GM12878 (cell line): ENCODE results near the gene ARRDC1. TPM values are rescaled to one million over a fixed set of nuclear protein-coding genes. Genes with fewer than 3 reads are reported as not detected.
A peak's percentile ranks its signal among the peaks of the same experiment; 100 is the strongest.

Experiments
- ATAC-seq: fragments of 200-7000 bp; cut with Tn5 transposase; 3 replicates; pipeline ENCODE4 v1.9.1; 2020; ENCODE audit warnings: mild to moderate bottlenecking, moderate library complexity
- BruUV-seq: library from RNA; stranded (reverse); fragments of 400-500 nt; replicated peaks from 2 replicates; lab custom pipeline; 2021; lab: Mats Ljungman, UMichigan
- CTCF ChIA-PET: fragments of 300-600 bp; sonication (Branson Sonifier 250); formaldehyde crosslinking; extraction: SDS; loops from one replicate; lab custom pipeline; 2021; ENCODE audit warnings: inconsistent platforms; lab: Yijun Ruan, JAX
- POLR2A ChIA-PET: fragments of 350-600 bp; formaldehyde crosslinking; extraction: SDS; loops from one replicate; lab custom pipeline; 2021; ENCODE audit warnings: inconsistent platforms; lab: Charles Lee
- RAD21 ChIA-PET: fragments of 300-600 bp; sonication (Branson Sonifier 250); formaldehyde crosslinking; loops from one replicate; lab custom pipeline; 2023; ENCODE audit warnings: antibody characterized with exemption; ENCODE audit not compliant: unreplicated experiment; lab: Charles Lee
- SMC1A ChIA-PET: fragments of 300-600 bp; sonication (Branson Sonifier 250); formaldehyde crosslinking; loops from one replicate; lab custom pipeline; 2023; ENCODE audit not compliant: unreplicated experiment, uncharacterized antibody; lab: Charles Lee
- DNase-seq: peaks from one replicate; pipeline ENCODE4 v3.0.0-alpha.2; 2011; ENCODE audit warnings: low read depth, low spot score
- FAIRE-seq: peaks from 3 replicates; lab custom pipeline; 2011; peaks lifted over from hg19 to GRCh38; lab: Jason Lieb, UNC
- H2AFZ ChIP-seq: 2 replicates; pipeline ENCODE4 v1.6.0; 2011; ENCODE audit warnings: low read depth, low read length, control low read depth; ENCODE audit not compliant: control insufficient read depth
- H3K27ac ChIP-seq: 2 replicates; pipeline ENCODE4 v1.5.1; 2011; ENCODE audit warnings: control low read depth; ENCODE audit not compliant: control insufficient read depth, insufficient read depth
- H3K27me3 ChIP-seq, 2 experiments: replicated peaks in 1 of 2; 2 replicates each; pipeline versions ENCODE4 v1.6.0 to v1.6.1; 2011; ENCODE audit warnings: low read length in 1 of 2; ENCODE audit not compliant: control insufficient read depth in 2 of 2, insufficient read depth in 2 of 2
- H3K36me3 ChIP-seq, 2 experiments: 2 replicates each; pipeline ENCODE4 v1.5.1; 2011; ENCODE audit warnings: low read length in 1 of 2; ENCODE audit not compliant: control insufficient read depth in 2 of 2, insufficient read depth in 2 of 2
- H3K4me1 ChIP-seq: 2 replicates; pipeline ENCODE4 v1.6.1; 2011; ENCODE audit warnings: mild to moderate bottlenecking, low read length, moderate library complexity, mixed read lengths; ENCODE audit not compliant: control insufficient read depth, insufficient read depth
- H3K4me2 ChIP-seq: 2 replicates; pipeline ENCODE4 v1.6.0; 2011; ENCODE audit warnings: control low read depth; ENCODE audit not compliant: control insufficient read depth, insufficient read depth
- H3K4me3 ChIP-seq: fragments of 200-600 bp; sonication (generic); 2 replicates; pipeline ENCODE4 v1.5.1; 2016
- H3K79me2 ChIP-seq: 2 replicates; pipeline ENCODE4 v1.6.0; 2011; ENCODE audit warnings: low read length; ENCODE audit not compliant: control insufficient read depth, insufficient read depth
- H3K9ac ChIP-seq: 2 replicates; pipeline ENCODE4 v1.8.0; 2011; ENCODE audit warnings: low read length, control low read depth, mixed read lengths; ENCODE audit not compliant: control insufficient read depth, insufficient read depth
- H3K9me3 ChIP-seq: replicated peaks from 3 replicates; pipeline ENCODE4 v1.5.1; 2011; ENCODE audit warnings: mild to moderate bottlenecking, low read length; ENCODE audit not compliant: control insufficient read depth, insufficient read depth
- H4K20me1 ChIP-seq: 2 replicates; pipeline ENCODE4 v1.6.0; 2011; ENCODE audit not compliant: control insufficient read depth, insufficient read depth
- CBFB ChIP-seq: IDR thresholded peaks from 2 replicates; pipeline ENCODE4 v1.6.1; 2016; ENCODE audit warnings: antibody characterized with exemption, low read depth
- KLF5 ChIP-seq: fragments of 450-650 bp; IDR thresholded peaks from 2 replicates; pipeline ENCODE4 v1.6.1; 2014; ENCODE audit warnings: mild to moderate bottlenecking; ENCODE audit not compliant: partially characterized antibody
- NFXL1 ChIP-seq: fragments of 450-650 bp; IDR thresholded peaks from 2 replicates; pipeline ENCODE4 v1.6.1; 2017; ENCODE audit warnings: antibody characterized with exemption, mild to moderate bottlenecking, borderline replicate concordance
- NR2C2 ChIP-seq: IDR thresholded peaks from 2 replicates; pipeline ENCODE4 v1.6.1; 2011; ENCODE audit warnings: borderline replicate concordance, low read depth; ENCODE audit not compliant: control insufficient read depth, insufficient read length
- PAX5 ChIP-seq: IDR thresholded peaks from 2 replicates; pipeline ENCODE4 v1.6.1; 2011; ENCODE audit warnings: low read depth, low read length, borderline replicate concordance
- POU2F2 ChIP-seq: IDR thresholded peaks from 3 replicates; pipeline ENCODE4 v1.6.1; 2011; ENCODE audit warnings: low read depth, mild to moderate bottlenecking, low read length, borderline replicate concordance
- RBBP5 ChIP-seq: fragments of 200-600 bp; sonication (generic); conservative IDR thresholded peaks from 2 replicates; pipeline ENCODE4 v1.6.1; 2016
- RFX5 ChIP-seq: IDR thresholded peaks from 2 replicates; pipeline ENCODE4 v1.6.1; 2011; ENCODE audit warnings: low read depth, low read length, improper control_type of control experiment
- RUNX3 ChIP-seq: IDR thresholded peaks from 2 replicates; pipeline ENCODE4 v1.6.1; 2012; ENCODE audit warnings: low read length, inconsistent platforms
- SIX5 ChIP-seq: IDR thresholded peaks from 2 replicates; pipeline ENCODE4 v1.6.1; 2011; ENCODE audit warnings: mild to moderate bottlenecking, low read depth, low read length, moderate library complexity; ENCODE audit not compliant: severe bottlenecking
- ZNF217 ChIP-seq: fragments of 450-650 bp; IDR thresholded peaks from 2 replicates; pipeline ENCODE4 v1.6.1; 2017; ENCODE audit warnings: antibody characterized with exemption, mild to moderate bottlenecking
- ZNF274 ChIP-seq: IDR thresholded peaks from one replicate; pipeline ENCODE4 v1.8.0; 2011; ENCODE audit not compliant: insufficient read length, insufficient read depth
- WGBS: methylation state at CpG from one replicate; pipeline ENCODE4 v1.1.6; 2016; ENCODE audit warnings: low lambda C conversion rate; ENCODE audit not compliant: insufficient replicate concordance, insufficient coverage; ENCODE audit errors: missing lambda C conversion rate; 5-methylcytosine and 5-hydroxymethylcytosine counted together
- in situ Hi-C: fragments of 300-500 bp; cut with MboI; formaldehyde crosslinking; loops from 9 replicates; pipeline ENCODE4 v1.14.3; 2018; ENCODE audit warnings: mixed read lengths
- intact Hi-C: fragments of 100-400 bp; cut with micrococcal nuclease; formaldehyde crosslinking; loops from one replicate; pipeline ENCODE4 v1.14.2; 2022; ENCODE audit not compliant: unreplicated experiment
- polyA plus RNA-seq, 11 experiments: library from polyadenylated mRNA; depleted of rRNA in 4 of 11; unstranded in 6 of 11; stranded (reverse) in 5 of 11; fragments of >200 nt; fragmentation: Nextera tagmentation in 4 of 11; fragmentation: Illumina TruSeq in 1 of 11; extraction: Ambion mirVana in 4 of 11; extraction: Trizol in 1 of 11; gene quantifications; 1 replicate in 1 of 11; 2 replicates in 10 of 11; pipeline versions ENCODE4 v1.2.1 to v1.2.3, GENCODE V29; 2011 to 2016; ENCODE audit warnings: inconsistent platforms in 2 of 11, missing spikeins in 2 of 11, low read depth in 1 of 11
- total RNA-seq, 4 experiments: library from RNA; depleted of rRNA in 3 of 4; stranded (reverse); fragments of >200 nt in 3 of 4; fragmentation: Illumina TruSeq in 1 of 4; extraction: Trizol in 1 of 4; gene quantifications; 2 replicates each; pipeline versions ENCODE4 v1.2.1 to v1.2.3, GENCODE V29; 2013 to 2021
- TF ChIP-seq, protein P1 (sequence below): fragments of 450-650 bp; IDR thresholded peaks from 2 replicates; pipeline ENCODE4 v1.6.1; 2017; ENCODE audit warnings: mild to moderate bottlenecking, moderate library complexity
- TF ChIP-seq, protein P2 (sequence below): fragments of 450-650 bp; IDR thresholded peaks from 2 replicates; pipeline ENCODE4 v1.6.1; 2017; ENCODE audit warnings: antibody characterized with exemption, mild to moderate bottlenecking, moderate library complexity

The ARRDC1 gene
- total and polyA plus RNA-seq, 10 of the 15 experiments (the other 5 are each of a cell fraction or from before 2014, with no cell fraction given) = 0.23 to 34.4 (median 20.9) TPM

DNA sequence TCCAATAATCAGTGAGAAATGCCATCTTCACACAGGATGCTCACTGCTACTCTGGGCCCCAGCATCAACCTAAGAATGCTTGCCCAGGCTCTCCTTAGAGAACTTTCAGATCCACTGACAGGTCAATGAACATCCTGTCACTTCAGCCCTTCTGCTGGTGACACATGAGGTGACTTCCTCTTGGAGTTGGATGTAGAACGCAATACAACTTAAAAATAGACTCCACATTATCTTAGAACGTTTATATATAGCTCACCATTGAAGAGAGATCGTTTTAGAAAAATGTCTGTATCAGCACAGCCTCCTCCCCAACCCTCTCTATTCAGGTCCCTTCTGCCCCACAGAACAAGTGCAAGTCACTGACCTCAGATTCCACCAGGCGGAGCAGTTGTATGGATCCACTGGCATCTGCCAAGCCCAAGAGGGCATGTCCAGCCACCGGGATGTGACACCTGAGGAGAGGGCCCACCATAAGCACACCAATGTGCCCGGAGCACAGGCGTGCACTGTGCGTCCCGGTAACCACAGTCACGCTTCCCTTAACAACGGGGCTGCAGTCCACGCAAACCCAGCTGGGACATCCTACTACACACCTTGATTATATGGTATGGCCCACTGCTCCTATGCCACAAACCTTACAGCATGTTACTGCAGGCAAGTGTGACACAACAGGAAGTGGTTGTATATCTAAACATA lies 29.6 kb upstream of the ARRDC1 start (continued):
- TF ChIP-seq ZNF274 = no peak
- TF ChIP-seq, protein P1, sequence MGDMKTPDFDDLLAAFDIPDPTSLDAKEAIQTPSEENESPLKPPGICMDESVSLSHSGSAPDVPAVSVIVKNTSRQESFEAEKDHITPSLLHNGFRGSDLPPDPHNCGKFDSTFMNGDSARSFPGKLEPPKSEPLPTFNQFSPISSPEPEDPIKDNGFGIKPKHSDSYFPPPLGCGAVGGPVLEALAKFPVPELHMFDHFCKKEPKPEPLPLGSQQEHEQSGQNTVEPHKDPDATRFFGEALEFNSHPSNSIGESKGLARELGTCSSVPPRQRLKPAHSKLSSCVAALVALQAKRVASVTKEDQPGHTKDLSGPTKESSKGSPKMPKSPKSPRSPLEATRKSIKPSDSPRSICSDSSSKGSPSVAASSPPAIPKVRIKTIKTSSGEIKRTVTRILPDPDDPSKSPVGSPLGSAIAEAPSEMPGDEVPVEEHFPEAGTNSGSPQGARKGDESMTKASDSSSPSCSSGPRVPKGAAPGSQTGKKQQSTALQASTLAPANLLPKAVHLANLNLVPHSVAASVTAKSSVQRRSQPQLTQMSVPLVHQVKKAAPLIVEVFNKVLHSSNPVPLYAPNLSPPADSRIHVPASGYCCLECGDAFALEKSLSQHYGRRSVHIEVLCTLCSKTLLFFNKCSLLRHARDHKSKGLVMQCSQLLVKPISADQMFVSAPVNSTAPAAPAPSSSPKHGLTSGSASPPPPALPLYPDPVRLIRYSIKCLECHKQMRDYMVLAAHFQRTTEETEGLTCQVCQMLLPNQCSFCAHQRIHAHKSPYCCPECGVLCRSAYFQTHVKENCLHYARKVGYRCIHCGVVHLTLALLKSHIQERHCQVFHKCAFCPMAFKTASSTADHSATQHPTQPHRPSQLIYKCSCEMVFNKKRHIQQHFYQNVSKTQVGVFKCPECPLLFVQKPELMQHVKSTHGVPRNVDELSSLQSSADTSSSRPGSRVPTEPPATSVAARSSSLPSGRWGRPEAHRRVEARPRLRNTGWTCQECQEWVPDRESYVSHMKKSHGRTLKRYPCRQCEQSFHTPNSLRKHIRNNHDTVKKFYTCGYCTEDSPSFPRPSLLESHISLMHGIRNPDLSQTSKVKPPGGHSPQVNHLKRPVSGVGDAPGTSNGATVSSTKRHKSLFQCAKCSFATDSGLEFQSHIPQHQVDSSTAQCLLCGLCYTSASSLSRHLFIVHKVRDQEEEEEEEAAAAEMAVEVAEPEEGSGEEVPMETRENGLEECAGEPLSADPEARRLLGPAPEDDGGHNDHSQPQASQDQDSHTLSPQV = no peak
- TF ChIP-seq, all 136 proteins: peak for 12

DNA sequence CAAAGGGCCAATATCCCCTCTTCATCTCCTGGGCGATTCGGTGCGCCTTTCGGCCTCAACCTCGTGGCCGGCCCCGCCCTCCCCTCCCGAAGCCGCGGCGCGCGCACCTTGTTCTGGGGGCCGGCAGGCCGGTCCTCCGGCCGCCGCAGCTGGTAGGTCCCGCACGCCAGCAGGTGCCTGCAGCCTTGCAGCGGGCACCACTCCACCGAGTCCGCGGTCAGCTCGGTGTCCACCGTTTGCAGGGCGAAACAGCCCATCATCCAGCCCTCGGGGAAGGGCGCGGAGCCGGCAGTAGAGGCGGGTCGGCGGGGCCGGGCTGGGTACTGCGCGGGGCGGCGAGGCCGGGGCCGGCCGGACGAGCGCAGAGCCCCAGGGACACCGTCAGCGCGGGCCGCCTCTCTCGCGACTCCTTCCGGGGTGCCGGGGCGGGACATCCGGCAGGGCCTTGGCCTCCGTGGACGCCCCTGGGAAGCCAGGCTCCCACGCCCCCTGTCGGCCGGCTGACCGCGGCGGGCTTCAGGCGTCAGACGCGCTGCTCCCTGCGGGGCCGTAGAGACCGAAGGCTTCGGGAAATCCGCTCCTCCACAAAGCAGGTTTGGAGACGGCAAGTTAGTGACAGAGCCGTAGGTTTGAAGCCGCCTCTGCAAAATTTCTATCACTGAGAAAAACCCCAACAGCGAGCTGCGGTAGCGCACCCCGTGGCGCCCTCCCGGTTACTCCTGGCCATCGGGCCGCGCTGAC lies 26.8 kb upstream of the ARRDC1 start, which contains the start of gene DPH7:
TSS of gene DPH7 (minus strand) at position 408 of the 741 bp plus-strand sequence. CDS start at position 260, 148 bp downstream.
- ChIA-PET SMC1A (no interaction called here), CTCF (interaction anchor here (0.6 to 2.4 kb wide), 11 partner anchors 8 to 446 kb away, joined by 3 to 9 read pairs (median 4); partner anchors contain the start of gene MRPL41), RAD21 (no interaction called here), POLR2A (interaction anchor here (1.0 kb wide), 1 partner anchor 15 kb away, joined by 3 read pairs; no protein-coding TSS in a partner anchor)
- Histone ChIP-seq H3K4me2 (peak within 1 kb of the TSS; percentile 81), H3K4me3 (peak within 1 kb of the TSS; percentile 86), H3K4me1 (peaks cover 16% of the 10 kb centered on the region), H3K9ac (peak within 1 kb of the TSS; percentile 80), H4K20me1 (no peaks in the 10 kb centered on the region), H3K36me3 (peaks cover 8 to 14% of the 10 kb centered on the region in 2 experiments; a peak in 3 of 4 replicates), H3K9me3 (no peaks in the 10 kb centered on the region), H3K79me2 (peaks cover 26% of the 10 kb centered on the region), H2AFZ (peak within 1 kb of the TSS; percentile 81), H3K27me3 (no peaks in the 10 kb centered on the region), H3K27ac (peak within 1 kb of the TSS; percentile 65)
- intact Hi-C loops (loop anchor here (2.0 kb wide), 1 partner anchor 40 kb away; the partner anchor contains the start of gene EHMT1), in situ Hi-C loops (no loop called here)
- 22% methylated on average over 37 of the region's 82 CpGs for WGBS
- peak; percentile 96 for ATAC-seq
- FAIRE-seq = peak; percentile 74
- DNase-seq = peak; percentile 35
- BruUV-seq = no TSS peak
- peak; percentile 87 for TF ChIP-seq KLF5
- TF ChIP-seq RUNX3 = peak; percentile 76
- TF ChIP-seq CBFB = 0 out of 2 replicates have a peak, but pooled peaks have one; percentile 24
- peak; percentile 66 for TF ChIP-seq SIX5
- peak; percentile 83 for TF ChIP-seq NR2C2
- TF ChIP-seq, protein P2, sequence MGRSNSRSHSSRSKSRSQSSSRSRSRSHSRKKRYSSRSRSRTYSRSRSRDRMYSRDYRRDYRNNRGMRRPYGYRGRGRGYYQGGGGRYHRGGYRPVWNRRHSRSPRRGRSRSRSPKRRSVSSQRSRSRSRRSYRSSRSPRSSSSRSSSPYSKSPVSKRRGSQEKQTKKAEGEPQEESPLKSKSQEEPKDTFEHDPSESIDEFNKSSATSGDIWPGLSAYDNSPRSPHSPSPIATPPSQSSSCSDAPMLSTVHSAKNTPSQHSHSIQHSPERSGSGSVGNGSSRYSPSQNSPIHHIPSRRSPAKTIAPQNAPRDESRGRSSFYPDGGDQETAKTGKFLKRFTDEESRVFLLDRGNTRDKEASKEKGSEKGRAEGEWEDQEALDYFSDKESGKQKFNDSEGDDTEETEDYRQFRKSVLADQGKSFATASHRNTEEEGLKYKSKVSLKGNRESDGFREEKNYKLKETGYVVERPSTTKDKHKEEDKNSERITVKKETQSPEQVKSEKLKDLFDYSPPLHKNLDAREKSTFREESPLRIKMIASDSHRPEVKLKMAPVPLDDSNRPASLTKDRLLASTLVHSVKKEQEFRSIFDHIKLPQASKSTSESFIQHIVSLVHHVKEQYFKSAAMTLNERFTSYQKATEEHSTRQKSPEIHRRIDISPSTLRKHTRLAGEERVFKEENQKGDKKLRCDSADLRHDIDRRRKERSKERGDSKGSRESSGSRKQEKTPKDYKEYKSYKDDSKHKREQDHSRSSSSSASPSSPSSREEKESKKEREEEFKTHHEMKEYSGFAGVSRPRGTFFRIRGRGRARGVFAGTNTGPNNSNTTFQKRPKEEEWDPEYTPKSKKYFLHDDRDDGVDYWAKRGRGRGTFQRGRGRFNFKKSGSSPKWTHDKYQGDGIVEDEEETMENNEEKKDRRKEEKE = peak; percentile 69; the same call in 1 of the 2 replicates
- TF ChIP-seq ZNF217 = peak; percentile 70; the same call in 1 of the 2 replicates
- TF ChIP-seq RBBP5 = no peak
- TF ChIP-seq POU2F2 = peak; percentile 20; the same call in 1 of the 3 replicates
- TF ChIP-seq RFX5 = no peak
- no peak; the same call in 1 of the 2 replicates for TF ChIP-seq PAX5
- TF ChIP-seq NFXL1 = peak; percentile 78; the same call in 1 of the 2 replicates
